Measurements from ENCODE around the gene MYL7. TPM values are rescaled to one million over a fixed set of nuclear protein-coding genes. Genes with fewer than 3 reads are reported as not detected.

MYL7 gene
- total RNA-seq, 4 donors from 2014 or later = not detected

Small RNAs within 50 kb of the gene (small RNA-seq; reads per million reads assigned to genes)
- gene RNA5SP230 = not detected

Other genes starting within 250 kb of the MYL7 start
- gene URGCP, start 234.7 kb downstream of the MYL7 start, total RNA-seq = 10 to 100 TPM; 25.7 to 32.0 (median 28.8) TPM
- 10 to 100 TPM; 12.9 to 18.2 (median 15.1) TPM for gene UBE2D4, start 214.9 kb downstream of the MYL7 start, total RNA-seq
- not detected for gene SPDYE1, start 143.4 kb downstream of the MYL7 start, total RNA-seq
- 100 to 1,000 TPM; 113 to 139 (median 126) TPM for gene DBNL, start 96.6 kb downstream of the MYL7 start, total RNA-seq
- under 1 TPM in 1 of 4 donors, not detected in 3; 0.98 TPM for gene PGAM2, start 75.8 kb downstream of the MYL7 start, total RNA-seq
- gene POLM, start 58.8 kb downstream of the MYL7 start, total RNA-seq = 100 to 1,000 TPM in 1 of 4 donors, 10 to 100 TPM in 3; 31.0 to 104 (median 89.5) TPM
- gene AEBP1, start 37.0 kb downstream of the MYL7 start, total RNA-seq = 100 to 1,000 TPM; 142 to 440 (median 264) TPM
- gene POLD2, start 17.8 kb downstream of the MYL7 start, total RNA-seq = 10 to 100 TPM; 33.9 to 87.9 (median 71.0) TPM
- gene GCK, start 48.1 kb upstream of the MYL7 start, total RNA-seq = 1 to 10 TPM in 3 of 4 donors, not detected in 1; 2.3 to 3.0 (median 2.4) TPM
- 10 to 100 TPM; 36.2 to 54.6 (median 43.6) TPM for gene YKT6, start 59.6 kb upstream of the MYL7 start, total RNA-seq
- 10 to 100 TPM in 2 of 4 donors, 1 to 10 TPM in 2; 9.0 to 14.7 (median 10.9) TPM for gene CAMK2B, start 184.3 kb upstream of the MYL7 start, total RNA-seq

Measured in tibial nerve (tissue), 4 donors.